NCI-H1417 treated with DMSO at 0.1 percent for 48 hours (cell line): Measurements from ENCODE around the gene IL1RAPL2.
"Not testable (repeated sequence)": the region's sequence is repeated elsewhere in the genome, so short reads cannot be mapped to it uniquely, and the experiment has no call there.

Source experiments
- DNase-seq: peaks from one replicate; lab custom pipeline; 2025; lab: John Stamatoyannopoulos, UW

IL1RAPL2 gene

DNA sequence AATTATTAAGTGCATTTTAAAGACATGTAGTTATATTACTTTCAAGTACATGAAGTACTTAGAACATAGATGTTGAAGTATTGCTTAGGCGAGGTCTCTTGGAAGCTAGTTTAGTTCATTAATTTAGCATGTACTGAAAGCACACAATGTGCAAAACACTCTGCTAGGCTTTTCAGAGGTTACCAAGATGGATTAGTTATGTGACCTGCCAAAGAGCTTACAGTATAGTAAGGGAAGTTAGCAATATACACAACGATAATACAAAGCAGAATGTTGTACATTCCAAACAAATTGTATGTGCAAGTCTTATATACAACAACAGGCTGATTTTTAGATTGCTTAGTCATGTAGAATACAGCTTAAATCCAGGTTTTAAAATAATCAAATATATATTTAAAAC is 1137.9 kb downstream of the IL1RAPL2 start:
- DNase-seq: no peak

DNA sequence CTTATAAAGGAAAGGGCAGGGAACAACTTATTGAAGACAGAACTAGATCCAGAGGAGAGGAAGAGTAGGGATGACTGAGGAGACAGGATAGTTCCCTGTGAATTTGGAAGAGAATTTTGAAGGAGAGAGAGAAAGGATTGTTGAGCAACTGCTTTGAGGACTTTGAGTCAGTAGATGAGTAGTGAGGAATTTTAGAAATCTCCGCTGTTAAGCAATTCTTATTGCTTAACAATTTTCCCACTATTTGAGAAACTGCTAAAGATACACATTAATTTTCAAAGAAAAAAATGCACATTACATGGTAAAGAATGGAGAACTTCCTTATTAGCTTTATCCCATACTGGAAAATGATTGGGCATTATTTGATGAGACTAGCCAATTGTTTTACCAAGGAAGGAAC is 1140.0 kb downstream of the IL1RAPL2 start:
- DNase-seq: no peak

DNA sequence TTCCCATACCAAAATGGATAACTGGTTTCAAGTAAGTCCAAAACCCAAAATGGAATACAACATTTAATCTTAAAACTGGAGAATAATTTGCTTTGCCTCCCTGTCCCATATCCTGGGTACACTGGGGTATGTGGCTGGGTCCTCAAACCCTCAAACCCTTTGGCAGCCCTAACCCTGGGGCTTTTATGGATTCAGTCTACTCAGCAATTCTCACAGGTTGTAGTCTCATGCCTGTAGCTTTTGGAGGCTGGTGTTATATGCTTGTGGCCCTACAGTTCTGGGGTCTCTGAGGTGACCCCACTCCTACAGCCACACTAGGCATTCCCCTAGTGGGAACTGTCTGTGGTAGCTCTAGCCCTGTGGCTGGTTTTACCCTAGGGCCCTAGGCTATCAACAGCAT is 1145.8 kb downstream of the IL1RAPL2 start:
- DNase-seq: no peak

DNA sequence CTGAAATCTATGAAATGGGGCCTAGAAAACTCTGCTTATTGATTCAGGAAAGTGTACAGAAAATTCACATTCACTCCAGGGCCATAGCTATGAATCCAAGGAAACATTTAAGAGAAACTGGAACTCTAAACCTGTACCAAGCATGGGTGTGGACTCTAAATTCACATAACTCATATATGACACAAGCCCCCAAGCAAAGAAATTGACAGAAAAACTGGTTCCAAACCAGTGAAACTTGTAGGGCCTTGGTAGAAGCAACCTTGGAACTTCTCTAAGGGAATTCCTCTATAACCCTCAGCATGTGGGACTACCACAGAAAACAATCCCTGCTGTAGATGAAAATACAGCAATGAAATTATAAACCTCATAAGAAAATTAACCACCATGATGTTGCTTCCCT is 1149.7 kb downstream of the IL1RAPL2 start:
- DNase-seq: no peak

DNA sequence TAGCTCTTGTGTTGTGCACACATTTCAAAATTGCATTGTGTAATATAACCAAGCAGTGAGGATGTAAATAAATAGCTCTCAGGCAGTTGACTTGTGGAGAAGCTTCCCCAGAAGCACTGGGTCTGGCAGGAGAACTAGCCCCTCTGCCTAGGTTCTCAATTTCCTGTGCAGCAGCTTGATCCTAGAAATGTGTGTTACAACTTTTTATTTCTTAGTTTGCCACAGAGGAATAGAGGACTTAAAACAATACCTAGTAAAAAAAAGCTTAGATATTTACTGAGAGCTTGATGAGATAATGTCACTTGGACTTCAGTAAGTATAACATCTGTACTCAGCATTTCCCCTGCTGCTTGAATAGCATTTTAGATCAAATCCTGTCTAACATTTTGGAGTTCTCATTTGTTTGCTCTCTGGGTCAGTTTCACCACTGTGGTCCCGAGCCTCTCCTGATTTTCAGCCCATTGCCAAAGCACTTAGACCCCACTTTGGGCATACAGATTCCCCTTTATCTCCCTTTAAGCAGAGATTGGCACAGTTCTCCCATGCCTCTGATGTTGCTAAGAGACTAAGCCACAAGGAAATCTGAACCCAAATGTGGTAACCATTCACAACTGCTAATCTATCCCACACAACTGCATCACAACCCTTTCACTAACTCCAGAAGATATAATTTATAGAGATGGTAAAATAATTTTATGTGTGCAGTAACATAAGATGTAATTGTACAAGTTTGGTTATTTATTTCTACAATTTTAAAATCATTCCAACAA is 1158.2 kb downstream of the IL1RAPL2 start:
- no peak for DNase-seq

DNA sequence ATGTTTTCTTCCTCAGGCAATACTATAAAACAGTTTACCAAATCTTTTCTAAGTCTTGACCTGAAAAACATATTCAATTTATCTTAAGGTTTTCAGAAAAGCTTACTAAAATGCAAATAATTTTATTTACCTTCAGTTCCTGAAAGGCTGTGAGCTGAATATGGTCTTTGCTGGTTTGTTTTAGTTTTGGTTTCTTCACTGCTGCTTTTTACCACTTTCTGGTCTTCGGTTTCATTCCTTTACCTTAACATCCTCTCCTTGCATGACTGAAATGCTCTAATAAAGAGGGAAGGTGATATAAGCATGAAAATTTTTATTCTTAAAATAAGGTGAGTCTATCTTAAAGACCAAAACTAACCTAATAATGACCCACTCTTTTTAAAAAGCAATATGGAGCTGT is 1159.2 kb downstream of the IL1RAPL2 start:
- DNase-seq: no peak

DNA sequence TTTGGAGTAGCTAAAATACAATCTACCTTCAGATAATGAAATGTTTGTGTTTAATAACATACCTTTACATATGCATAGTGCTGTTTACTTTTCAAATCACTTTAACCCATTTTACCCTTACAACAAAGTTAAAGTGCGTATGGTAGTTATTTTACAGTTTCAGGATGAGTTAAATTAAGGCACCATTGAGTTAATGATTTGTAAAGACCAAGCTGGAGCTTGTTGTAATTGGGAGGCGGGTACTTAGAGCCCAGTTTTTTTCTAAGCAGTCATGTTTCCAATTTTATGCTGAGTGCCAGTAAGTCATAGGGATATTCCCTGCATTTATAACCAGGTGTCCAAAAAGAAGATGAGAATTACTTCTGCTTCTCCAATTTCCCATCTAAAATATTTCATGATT is 1172.2 kb downstream of the IL1RAPL2 start:
- no peak for DNase-seq

DNA sequence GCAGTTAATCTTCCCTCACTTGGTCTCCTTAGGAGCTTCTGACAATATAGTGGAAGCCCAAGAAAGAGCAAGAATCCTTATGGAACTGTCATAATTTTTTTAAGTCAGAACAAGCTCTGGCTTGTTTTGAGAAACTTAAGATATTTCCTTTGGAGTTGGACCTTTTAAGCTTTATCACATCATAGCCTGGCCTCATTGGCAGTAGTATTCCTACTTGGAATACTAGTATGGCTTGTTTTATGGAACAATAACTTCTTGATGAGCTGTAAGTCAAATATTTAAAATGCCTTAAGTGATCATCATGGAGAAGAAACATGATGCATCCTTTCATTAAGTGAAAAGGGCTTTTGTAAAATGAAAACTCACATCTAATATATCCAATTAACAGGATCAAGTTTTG is 1178.3 kb downstream of the IL1RAPL2 start:
- DNase-seq: no peak

DNA sequence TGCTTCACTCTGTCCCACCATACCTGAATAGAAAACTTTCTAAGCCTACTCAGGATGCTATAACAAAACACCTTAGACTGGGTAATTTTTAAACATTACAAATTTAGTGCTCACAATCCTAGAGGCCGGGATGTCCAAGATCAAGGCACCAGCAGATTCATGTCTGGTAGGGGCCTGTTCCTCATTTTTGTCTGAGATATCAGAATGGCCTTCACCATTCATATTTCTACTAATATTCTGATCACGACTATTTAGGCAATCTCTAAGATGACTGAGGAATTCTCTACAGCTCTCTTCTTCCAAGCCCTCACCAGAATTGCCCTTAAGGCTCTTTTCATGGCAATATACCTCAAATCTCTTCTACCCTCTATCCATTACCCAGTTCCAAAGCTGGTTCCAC is 1178.9 kb downstream of the IL1RAPL2 start:
- no peak for DNase-seq

DNA sequence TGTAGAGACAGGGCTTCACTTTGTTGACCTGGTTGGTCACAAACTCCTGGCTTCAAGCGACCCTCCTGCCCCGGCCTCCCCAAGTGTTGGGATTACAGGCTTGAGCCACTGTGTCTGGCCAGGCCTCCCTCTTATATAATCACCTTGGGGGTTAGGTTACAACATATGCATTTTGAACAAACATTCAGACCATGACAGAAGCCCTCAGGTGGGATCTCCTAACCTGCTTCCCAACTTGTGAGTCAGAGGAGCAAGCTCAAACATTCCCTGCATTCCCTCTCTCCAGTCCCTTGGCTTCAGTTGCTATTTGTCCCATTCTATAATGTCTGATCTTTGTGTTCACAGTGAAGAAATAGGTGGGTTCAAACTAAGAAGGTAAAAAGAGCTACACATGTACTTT is 1179.9 kb downstream of the IL1RAPL2 start:
- no peak for DNase-seq

DNA sequence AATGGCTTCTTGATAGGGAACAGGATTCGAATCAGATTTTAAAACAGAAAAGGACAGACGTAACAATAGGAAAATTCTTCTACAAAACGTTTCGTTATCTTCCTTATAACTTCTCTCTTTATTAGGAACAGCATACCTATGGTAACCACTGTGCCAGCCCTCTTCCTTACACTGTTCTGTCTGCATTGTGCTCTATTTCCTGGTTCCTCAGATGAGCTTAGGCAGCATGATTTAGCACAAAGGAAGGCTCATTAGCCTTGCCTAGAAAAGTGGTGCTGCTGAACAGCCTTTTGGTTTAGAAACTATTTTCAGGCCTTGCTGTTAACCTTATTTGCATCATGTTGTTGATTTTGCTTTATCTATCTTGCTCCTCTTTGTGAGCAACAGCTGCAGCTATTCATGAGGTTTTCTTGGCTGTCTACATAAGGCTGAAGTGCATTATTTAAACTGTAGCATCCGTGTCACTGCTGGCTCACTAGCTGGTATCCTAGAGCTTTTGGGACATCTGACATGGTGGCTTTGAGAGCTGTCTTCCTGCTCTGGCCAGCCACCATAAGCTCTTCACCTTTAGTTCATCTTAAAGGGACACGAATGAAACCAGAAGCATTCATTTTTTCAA is 1186.4 kb downstream of the IL1RAPL2 start:
- no peak for DNase-seq

DNA sequence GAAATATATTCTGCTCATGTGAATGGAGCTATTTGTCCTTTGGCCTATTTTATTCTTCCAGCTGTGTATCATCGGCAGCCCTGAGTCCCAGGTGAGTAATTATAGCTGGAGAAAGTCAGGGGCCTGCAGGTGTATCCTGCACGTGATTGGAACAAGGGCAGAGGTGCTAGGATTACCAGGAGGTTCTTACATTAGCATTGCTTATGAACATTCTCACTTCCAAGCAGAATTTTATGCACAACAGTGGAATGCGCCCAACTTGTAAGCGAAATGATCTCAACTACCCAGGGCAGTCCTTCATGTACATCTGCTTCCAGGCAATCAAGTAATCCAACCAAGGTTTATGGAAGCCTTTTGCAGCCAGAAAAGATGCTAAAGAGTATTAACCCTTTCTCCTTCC is 1187.4 kb downstream of the IL1RAPL2 start:
- DNase-seq: no peak

DNA sequence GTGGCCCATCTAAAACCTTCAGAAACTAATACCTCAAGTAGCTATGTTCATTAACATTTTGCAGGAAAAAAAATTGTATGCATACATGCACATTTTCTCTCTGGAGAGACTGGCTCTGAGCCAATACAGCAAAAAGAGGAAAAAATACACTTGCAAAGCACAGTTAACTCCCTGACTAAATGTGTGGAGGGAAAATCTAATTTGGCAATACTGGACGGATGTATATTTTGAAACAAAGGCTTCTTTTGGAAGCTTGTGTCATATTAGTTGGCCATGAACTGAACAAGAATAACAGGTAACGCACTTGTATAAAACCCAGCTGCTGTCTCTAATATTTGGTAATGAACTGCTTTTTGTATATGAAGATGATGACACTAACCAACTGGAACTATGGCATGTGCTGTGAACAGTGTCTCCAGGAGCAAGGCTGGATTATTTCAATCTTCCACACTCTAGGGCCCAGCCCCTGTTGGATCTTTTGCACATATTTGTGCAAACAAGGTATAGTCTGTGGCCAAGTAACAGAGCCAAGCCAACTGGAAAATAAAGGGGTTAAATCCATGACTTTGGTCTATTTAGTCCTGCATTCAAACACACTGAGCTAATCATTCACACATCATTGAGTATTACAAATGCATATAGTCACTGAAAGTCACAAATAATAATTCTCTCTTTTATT is 1188.4 kb downstream of the IL1RAPL2 start:
- DNase-seq: no peak

DNA sequence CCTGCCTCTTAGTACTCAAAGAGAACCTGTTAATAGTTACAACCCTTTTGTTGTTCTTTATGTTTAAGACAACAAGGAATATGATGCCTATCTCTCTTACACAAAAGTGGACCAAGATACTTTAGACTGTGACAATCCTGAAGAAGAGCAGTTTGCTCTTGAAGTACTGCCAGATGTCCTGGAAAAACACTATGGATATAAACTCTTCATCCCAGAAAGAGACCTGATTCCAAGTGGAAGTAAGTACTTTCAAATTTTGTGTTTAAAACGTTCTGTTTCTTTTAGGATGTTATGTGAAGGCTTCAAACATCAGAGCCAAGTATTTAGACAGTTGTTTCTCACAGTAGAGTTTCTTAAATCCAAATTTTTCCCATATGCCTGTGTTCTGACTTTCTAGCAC is 1189.1 kb downstream of the IL1RAPL2 start:
- DNase-seq: no peak

DNA sequence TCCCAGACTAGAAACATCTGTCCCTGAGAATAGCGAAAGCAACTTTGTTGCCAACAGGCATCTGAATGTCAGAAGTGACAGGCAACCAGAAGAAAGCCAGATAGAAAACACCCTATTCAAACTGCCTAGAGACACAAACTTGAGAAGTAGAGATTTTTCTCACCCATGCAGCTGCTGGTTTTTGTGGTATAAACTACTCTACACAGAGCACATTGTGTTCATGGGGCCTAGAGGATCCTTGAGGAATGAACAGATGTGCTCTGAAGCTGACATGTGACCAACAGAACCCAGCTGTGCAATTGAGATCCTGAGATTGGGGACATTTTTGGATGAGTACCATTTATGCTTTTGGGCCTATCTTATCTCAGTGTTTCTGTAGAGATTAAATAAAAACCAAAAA is 1192.8 kb downstream of the IL1RAPL2 start:
- no peak for DNase-seq

DNA sequence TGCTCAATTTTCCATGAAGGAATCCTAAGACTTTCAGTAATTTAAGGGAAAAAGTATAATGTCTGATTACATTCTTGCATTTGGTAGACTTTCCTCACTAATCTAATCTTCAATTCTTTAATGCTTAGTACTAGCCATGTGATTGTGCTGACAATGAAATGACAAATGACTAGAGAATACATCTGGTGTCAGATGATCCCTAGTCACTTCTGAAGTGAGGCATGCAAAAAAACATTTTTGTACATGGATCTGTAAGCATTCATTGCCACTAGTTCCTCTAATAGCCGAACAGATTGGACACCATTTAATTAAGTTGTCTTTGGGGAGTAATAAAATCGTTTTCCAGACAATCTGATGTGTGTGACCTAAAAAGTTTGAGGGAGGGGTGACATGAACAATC is 1193.6 kb downstream of the IL1RAPL2 start:
- DNase-seq: no peak

DNA sequence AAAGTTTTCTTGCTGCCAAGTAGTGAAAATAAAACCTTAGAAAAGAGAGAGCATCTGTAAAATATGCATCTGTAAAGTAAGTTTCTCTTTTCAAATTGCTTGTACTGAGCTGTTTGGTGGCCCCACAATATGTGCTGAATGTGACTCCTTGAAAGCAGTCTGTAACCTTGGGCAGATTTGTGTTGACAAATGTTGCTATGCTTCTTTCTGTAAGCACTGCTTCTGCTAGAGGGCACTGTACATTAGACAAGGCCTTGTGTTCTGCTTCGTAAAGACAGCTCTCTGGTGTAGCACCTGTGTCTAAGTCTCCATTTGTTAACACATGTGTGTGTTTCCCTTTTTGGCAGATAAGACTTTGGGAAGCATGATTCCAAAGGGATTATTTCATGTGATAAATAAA is 1199.7 kb downstream of the IL1RAPL2 start:
- DNase-seq: no peak

DNA sequence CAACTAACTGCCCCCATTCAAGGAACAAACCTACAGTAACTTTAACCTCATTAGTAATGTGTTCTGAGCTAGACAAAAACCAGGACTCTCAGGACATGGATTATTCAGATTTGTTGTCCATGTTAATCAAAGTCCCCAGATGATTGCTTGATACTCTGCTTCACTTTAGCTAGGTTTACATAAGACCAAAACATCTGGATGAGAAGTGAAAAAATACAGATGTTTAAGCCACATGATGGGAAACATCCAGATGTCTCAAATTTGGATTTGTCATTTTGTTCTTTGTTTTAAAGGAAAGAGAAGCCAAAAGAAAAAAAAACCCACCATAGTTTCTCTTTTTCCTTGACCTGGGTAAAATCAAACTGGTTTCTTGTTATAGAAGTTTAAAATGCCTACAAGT is 1207.8 kb downstream of the IL1RAPL2 start:
- no peak for DNase-seq

DNA sequence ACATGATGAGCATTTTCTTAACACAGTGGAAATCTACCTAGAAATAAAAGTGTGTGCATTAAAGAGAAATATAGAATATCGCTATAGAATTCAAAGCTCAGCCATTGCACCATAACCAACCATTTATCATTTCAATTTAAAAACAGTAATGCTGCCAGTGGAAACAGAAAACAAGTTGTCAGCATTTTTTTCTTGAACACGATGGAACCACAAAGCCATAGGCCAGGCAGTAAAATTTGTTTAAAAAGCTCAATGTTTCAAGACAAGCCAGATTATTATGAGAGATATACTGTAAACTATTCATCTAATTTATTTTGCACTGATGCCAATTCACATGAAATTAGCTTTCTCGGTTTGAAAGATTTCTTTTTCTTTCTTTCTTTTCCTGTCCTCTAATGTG is 1209.7 kb downstream of the IL1RAPL2 start:
- no peak for DNase-seq

DNA sequence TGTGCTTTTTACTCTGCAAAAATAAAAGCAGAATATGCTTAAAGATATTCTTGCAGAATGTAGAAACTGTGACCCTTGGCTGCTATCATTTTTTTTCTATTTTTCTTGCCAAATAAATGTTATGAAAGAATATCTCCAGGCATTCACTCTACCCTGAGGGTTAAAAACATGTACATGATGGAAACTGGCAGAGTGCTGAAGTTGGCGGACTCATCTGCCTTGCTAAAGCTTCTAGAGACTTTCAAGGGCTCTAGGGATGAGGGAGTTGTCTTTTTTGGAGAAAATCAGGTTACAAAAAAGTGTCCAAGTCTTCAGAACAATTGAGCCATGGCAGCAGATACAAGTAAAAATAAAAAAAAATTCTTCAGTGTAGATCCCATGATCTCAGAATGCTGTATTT is 1215.8 kb downstream of the IL1RAPL2 start:
- no peak for DNase-seq

DNA sequence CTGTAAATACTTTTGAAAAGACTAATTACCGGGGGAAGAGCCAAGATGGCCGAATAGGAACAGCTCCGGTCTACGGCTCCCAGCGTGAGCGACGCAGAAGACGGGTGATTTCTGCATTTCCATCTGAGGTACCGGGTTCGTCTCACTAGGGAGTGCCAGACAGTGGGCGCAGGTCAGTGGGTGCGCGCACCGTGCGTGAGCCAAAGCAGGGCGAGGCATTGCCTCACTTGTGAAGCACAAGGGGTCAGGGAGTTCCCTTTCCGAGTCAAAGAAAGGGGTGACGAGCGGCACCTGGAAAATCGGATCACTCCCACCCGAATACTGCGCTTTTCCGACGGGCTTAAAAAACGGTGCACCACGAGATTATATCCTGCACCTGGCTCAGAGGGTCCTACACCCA is 1230.9 kb downstream of the IL1RAPL2 start:
- not testable (repeated sequence) for DNase-seq

DNA sequence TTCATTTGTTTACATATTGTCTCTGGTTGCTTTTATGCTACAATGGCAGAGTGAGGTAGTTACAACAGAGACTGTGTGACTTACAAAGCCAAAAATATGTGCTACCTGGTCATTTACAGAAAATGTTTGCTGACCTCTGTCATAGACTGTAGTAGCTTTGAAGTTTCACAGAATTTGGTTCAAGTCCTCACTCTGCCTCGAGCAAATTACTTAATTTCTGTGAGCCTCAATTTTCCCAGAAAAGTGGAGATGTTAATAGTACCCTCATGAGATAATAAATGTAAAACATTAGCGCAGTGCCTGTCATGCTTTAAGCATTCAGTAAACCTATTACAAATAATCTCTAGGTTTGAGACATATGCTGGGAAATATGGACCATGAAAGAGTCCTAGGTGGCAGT is 1237.9 kb downstream of the IL1RAPL2 start:
- no peak for DNase-seq

DNA sequence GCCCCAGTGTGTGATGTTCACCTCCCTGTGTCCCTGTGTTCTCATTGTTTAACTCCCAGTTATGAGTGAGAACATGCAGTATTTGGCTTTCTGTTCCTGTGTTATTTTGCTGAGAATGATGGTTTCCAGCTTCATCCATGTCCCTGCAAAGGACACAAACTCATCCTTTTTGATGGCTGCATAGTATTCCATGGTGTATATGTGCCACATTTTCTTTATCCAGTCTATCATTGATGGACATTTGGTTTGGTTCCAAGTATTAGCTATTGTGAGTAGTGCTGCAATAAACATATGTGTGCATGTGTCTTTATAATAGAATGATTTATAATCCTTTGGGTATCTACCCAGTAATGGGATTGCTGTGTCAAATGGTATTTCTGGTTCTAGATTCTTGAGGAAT is 1239.7 kb downstream of the IL1RAPL2 start:
- DNase-seq: not testable (repeated sequence)
